ENCODE measurements around the gene SYCP2L.
"Not testable (repeated sequence)": the region's sequence is repeated elsewhere in the genome, so short reads cannot be mapped to it uniquely, and the experiment has no call there.

The SYCP2L gene

DNA sequence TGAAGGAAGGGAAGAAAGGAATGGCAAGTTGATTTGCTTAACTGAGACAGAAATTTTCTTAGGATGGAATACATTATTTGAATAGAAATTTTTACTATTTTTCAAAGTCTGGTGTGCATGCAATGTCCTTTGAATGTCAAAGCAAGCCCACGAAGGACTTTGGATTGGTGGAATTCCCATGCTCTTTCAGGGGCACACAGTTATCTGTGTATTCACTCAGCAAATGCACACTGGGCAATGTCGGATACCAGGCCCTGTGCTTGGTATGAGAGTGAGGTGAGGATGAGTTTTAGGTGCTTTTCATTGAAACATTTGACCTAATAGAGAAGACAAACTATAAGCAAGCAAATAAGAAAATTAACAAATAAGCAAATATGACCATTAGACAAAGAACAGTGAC is 73.3 kb downstream of the SYCP2L start:
- no peak for DNase-seq

DNA sequence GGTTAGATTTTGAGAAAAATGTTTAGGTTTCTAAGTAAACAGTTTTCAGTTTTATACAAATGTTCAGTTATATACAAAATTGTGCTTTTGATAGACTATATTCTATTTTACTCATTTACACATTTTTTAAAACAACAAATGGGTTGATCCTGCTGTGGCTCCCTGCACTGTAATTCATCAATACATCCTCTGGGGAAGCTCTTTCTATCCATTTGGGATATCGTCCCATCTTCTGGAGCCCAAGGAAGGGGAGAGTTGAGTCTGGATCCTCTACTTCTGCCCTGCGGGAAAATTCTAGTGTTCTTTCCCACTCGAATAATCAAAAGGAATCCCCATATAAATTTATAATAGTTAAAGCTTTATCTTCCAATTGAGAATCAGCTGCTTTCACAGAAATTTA is 75.0 kb downstream of the SYCP2L start:
- no peak for DNase-seq

- DNase-seq, result no peak
Observed at GRCh38 chr6:10962673-10963072, 75.8 kb downstream of the SYCP2L start.

DNA sequence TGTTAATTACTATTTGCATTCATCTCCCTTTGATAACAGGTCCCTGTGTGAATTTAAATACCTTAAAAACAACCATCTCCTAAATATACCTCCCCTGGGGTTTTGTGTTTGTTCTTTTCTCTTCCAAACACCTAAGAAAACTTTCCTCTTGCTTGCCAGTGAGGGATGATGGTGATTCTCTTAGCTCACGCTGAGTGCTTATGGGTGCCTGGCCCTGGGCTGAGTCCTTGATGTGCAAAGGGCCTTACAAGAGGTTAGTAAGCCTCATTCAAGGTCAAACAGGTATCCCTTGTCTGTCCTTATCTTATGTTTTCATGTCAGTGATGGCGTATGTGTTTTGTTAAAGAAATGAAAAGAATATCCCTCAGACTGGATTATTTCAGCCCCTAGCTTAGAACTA is 76.3 kb downstream of the SYCP2L start:
- no peak for DNase-seq

GRCh38 chr6:10964684-10965083 is 77.8 kb downstream of the SYCP2L start:
- no peak for DNase-seq

- DNase-seq, result no peak
Observed at GRCh38 chr6:10968776-10969175, 81.9 kb downstream of the SYCP2L start.

GRCh38 chr6:10970731-10971130 is 83.9 kb downstream of the SYCP2L start:
- DNase-seq, result no peak

GRCh38 chr6:10972196-10972595 is 85.3 kb downstream of the SYCP2L start:
- no peak for DNase-seq

DNA sequence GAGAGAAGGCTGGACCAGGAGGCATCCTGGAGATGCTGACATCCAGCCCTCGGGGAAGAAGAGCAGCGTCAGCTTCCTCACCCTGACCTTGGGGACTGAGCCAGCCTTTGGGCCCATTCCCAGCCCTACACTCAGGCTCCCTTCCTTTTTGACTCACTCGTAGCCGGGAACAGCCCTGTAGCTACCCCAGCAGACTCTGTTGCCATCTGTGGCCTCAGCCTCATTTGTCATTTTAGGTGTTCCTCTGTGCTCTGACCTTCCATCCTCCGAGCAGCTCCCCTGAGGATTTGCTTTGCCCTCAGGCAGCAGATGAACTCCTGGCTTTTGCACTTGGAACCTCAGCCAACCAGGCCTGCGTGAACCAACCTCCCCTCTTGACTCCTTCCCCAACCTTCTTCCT is 89.7 kb downstream of the SYCP2L start:
- no peak for DNase-seq

DNA sequence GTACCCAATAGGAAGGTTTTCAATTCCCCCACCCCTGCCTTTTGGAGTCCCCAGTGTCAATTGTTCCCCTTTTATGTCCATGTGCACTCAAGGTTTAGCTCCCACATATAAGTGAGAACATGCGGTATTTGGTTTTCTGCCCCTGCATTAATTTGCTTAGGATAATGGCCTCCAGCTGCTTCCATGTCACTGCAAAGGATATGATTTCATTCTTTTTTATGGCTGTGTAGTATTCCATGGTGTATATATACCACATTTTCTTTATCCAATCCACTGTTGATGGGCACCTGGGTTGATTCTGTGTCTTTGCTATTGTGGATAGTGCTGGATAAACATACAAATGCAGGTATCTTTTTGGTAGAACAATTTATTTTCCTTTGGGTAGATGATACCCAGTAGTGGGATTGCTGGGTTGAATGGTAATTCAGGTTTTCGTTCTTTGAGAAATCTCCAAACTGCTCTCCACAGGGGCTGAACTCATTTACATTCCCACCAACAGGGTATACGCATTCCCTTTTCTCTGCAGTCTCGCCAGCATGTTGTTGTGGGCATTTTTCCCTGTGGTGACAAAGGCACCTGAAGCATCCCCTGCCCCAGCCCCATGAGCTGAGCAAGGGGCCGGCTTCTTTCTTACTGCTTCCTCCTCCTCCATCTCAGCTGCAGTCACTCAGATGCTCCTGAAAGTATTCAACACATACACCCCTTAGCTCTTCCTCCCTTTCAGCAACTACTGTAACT is 90.5 kb downstream of the SYCP2L start:
- DNase-seq, result no peak

- DNase-seq, result no peak
Observed at GRCh38 chr6:10979603-10980002, 92.8 kb downstream of the SYCP2L start.

GRCh38 chr6:10981409-10981808 is 94.6 kb downstream of the SYCP2L start:
- DNase-seq, result no peak

GRCh38 chr6:10984959-10985358 is 98.1 kb downstream of the SYCP2L start:
- not testable (repeated sequence) for DNase-seq

DNA sequence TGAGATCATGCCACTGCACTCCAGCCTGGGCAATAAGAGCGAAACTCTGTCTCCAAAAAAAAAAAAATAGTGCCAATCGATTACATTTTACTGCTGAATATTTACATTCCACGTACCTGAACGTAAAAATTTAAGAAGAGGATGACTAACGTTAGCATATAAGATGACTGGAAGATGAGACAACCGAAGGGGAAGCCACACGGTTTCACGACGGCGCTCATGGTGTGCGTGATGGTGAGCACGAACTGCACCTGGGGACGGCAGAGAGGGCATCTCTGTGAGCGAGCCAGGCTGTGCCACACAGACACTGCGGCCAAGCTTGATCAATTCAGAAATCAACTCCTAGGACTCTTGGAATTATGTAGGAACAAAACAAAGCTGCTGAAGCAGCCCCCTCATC is 102.7 kb downstream of the SYCP2L start:
- DNase-seq, result no peak

DNA sequence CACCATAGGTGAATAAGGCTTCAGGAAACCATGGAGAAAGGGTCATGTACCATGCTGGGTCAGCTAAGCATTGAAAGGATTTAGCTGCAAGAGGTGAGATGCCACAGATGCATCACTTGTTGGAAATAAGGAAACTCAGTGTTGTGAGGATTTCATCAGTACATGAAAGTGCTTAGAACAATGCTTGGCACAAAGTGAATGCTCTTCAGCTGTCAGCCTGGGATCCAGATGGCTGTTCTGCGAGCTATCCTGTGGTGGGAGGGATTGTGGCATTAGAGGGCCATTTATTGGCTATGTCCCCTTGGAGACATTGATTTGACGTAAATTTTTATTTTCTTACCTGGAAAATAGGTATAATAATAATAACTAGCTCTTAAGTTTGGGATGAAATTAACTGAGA is 104.3 kb downstream of the SYCP2L start:
- DNase-seq, result no peak

- DNase-seq, result no peak
Observed at GRCh38 chr6:10993896-10994295, 107.0 kb downstream of the SYCP2L start.

DNA sequence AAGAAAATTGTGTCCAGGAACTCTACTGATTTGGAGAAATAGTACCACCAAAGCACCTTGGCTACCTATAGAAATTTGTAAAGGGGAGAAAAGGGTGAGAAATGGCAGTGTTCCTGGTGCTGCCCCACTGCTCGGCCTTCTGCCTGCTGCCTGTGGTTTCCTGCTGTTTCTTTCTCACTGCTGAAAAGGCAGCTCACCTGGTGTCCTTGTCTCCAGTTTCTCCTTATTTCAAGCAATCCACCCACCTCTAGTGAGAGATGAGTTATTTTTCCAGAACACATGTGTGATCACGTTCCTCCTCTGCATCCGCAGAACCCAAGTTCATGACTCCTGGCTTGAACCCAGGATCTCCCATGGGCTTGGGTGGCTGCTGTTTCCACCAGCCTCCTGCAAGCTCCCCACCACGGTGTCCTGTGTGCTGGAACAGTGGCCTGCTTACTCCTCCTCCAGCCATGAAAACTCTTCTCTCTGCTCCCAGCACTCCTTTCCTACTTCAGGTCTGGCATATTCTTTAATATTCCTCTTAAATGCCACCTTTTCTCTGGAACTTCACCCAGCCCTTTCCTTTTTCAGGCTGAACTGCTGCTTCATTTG is 108.4 kb downstream of the SYCP2L start:
- DNase-seq, result no peak

GRCh38 chr6:10999994-11000393 is 113.1 kb downstream of the SYCP2L start:
- no peak for DNase-seq

DNA sequence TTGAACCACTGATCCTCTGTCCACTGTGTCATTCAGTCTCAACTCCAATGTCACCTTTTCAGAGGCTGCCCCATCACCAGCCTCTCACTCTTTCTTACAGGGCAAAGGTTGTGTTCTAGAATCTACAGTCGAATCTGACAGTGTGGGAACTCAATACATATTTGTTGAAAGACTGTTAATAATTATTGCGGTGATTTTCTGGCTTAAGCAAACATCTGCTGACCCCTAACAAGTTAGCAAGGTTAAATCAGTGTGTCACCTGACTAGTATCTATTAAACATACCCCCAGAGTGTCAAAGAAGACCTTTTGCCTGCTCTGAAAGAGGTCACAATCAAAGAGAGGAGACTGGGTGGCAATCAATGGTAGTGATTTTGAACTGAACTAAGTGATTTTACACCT is 115.3 kb downstream of the SYCP2L start:
- DNase-seq, result no peak

DNA sequence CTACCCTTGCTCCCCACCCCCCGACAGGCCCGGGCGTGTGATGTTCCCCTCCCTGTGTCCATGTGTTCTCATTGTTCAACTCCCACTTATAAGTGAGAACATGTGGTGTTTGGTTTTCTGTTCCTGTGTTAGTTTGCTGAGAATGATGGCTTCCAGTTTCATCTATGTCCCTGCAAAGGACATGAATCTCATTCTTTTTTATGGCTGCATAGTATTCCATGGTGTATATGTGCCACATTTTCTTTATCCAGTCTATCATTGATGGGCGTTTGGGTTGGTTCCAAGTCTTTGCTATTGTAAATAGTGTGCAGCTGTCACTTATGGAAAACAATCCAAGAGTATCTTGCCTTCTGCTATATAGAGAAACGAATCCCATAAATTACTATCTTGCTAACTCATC is 116.4 kb downstream of the SYCP2L start:
- DNase-seq, result not testable (repeated sequence)

GRCh38 chr6:11006061-11006460 is 119.2 kb downstream of the SYCP2L start:
- no peak for DNase-seq

- no peak for DNase-seq
Observed at GRCh38 chr6:11007715-11008608, 121.1 kb downstream of the SYCP2L start.

- DNase-seq, result no peak
Observed at GRCh38 chr6:11008821-11009220, 122.0 kb downstream of the SYCP2L start.

DNA sequence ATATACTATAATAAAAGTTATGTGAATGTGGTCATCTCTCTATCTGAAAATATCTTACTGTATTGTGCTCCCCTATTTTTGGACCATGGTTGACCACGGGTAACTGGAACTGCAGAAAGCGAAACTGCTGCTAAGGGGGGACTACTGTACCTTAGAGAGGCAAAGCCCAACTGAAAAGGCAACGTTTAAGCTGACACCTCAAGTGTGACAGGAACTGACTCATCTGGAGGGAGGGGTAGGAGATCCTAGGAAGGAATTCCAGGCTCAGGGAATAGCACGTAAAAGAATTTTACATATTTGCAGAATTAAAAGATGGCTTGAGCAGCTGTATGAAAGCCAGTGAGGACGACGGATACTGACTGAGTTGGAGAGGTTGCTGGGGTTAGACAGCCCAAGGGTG is 122.5 kb downstream of the SYCP2L start:
- no peak for DNase-seq
